Measurements from ENCODE around the gene ATP11A. TPM values are rescaled to one million over a fixed set of nuclear protein-coding genes. Genes with fewer than 3 reads are reported as not detected.

ATP11A gene
- total RNA-seq, 1 experiment from 2014 or later = 8.7 TPM

GRCh38 chr13:112693831-112694497 is 4.1 kb downstream of the ATP11A start:
- Histone ChIP-seq H3K27me3 (ENCODE audit: low read length) (no peaks in the 10 kb centered on the region), H3F3A (ENCODE audit: low read length, unreplicated experiment) (no peaks in the 10 kb centered on the region), H3K4me2 (ENCODE audit: low read length) (no peak overlapping the region), H3K4me1 (ENCODE audit: insufficient read depth, low read length) (no peaks in the 10 kb centered on the region; the same call in none of the 2 replicates), H4K20me1 (ENCODE audit: low read length) (no peaks in the 10 kb centered on the region), H3K27ac (ENCODE audit: low read length) (no peak overlapping the region), H2AFZ (ENCODE audit: low read length) (no peak overlapping the region), H3K9ac (ENCODE audit: low read length) (no peak overlapping the region), H3K4me3 (ENCODE audit: low read length) (no peak overlapping the region), H3K36me3 (ENCODE audit: low read depth, low read length) (no peaks in the 10 kb centered on the region), H3K9me3 (ENCODE audit: low read length) (no peaks in the 10 kb centered on the region), H3K9me2 (replicated peaks; ENCODE audit: low read length) (no peaks in the 10 kb centered on the region), H3K79me2 (ENCODE audit: low read length) (peaks cover 43% of the 10 kb centered on the region)
- CTCF ChIA-PET = no interaction called here
- BruUV-seq (replicated peaks) = no TSS peak
- peak; percentile 22 for DNase-seq
- no peak for ATAC-seq
- TF ChIP-seq CTCF (conservative IDR thresholded peaks at IDR 0.05; ENCODE audit: low read depth, low read length) (no peak), EZH2 (IDR thresholded peaks at IDR 0.05; ENCODE audit: low read length, unreplicated experiment) (no peak), EZH2phosphoT487 (IDR thresholded peaks at IDR 0.05; ENCODE audit: borderline replicate concordance, low read length) (no peak)
- POLR2A ChIA-PET (ENCODE audit: unreplicated experiment) = no interaction called here
- intact Hi-C loops (cut with micrococcal nuclease) = loop anchor here (10.0 kb wide), 1 partner anchor 191 kb away; no protein-coding TSS in a partner anchor

- no peak overlapping the region for H3K4me2 ChIP-seq (ENCODE audit: low read length)
- no peak for DNase-seq
- H2AFZ ChIP-seq (ENCODE audit: low read length) = no peak overlapping the region
- no peaks in the 10 kb centered on the region for H3K9me2 ChIP-seq (replicated peaks; ENCODE audit: low read length)
- H3K27me3 ChIP-seq (ENCODE audit: low read length) = no peaks in the 10 kb centered on the region
- no peak overlapping the region for H3K4me3 ChIP-seq (ENCODE audit: low read length)
- no peak for ATAC-seq
- no peaks in the 10 kb centered on the region; the same call in none of the 2 replicates for H3K4me1 ChIP-seq (ENCODE audit: insufficient read depth, low read length)
- ChIA-PET CTCF (no interaction called here), POLR2A (ENCODE audit: unreplicated experiment) (no interaction called here)
- H3K9ac ChIP-seq (ENCODE audit: low read length) = no peak overlapping the region
- TF ChIP-seq EZH2phosphoT487 (IDR thresholded peaks at IDR 0.05; ENCODE audit: borderline replicate concordance, low read length) = no peak
- no peak for TF ChIP-seq CTCF (conservative IDR thresholded peaks at IDR 0.05; ENCODE audit: low read depth, low read length)
- no peak for TF ChIP-seq EZH2 (IDR thresholded peaks at IDR 0.05; ENCODE audit: low read length, unreplicated experiment)
- no peaks in the 10 kb centered on the region for H3K36me3 ChIP-seq (ENCODE audit: low read depth, low read length)
- intact Hi-C loops (cut with micrococcal nuclease) = loop anchor here (10.0 kb wide), 1 partner anchor 190 kb away; no protein-coding TSS in a partner anchor
- BruUV-seq (replicated peaks) = no TSS peak
- no peak overlapping the region for H3K27ac ChIP-seq (ENCODE audit: low read length)
- H3K79me2 ChIP-seq (ENCODE audit: low read length) = peaks cover 46% of the 10 kb centered on the region
- H3K9me3 ChIP-seq (ENCODE audit: low read length) = no peaks in the 10 kb centered on the region
- H4K20me1 ChIP-seq (ENCODE audit: low read length) = no peaks in the 10 kb centered on the region
- H3F3A ChIP-seq (ENCODE audit: low read length, unreplicated experiment) = no peaks in the 10 kb centered on the region
Measured at GRCh38 chr13:112695121-112695520, 5.3 kb downstream of the ATP11A start.
